SJSA1 (cell line): ENCODE measurements around the gene WNK1. TPM values are rescaled to one million over a fixed set of nuclear protein-coding genes. Genes with fewer than 3 reads are reported as not detected.

Experiments used
- DNase-seq, 2 experiments: peaks; one replicate each; pipeline ENCODE4 v3.0.0-alpha.2; 2015 to 2020; ENCODE audit warnings: low spot score in 2 of 2, low read depth in 1 of 2
- H3K27ac ChIP-seq: fragments of 250-450 bp; sonication (Bioruptor Pico); 2 replicates; pipeline ENCODE4 v1.5.1; 2020; ENCODE audit warnings: mild to moderate bottlenecking, moderate library complexity
- H3K27me3 ChIP-seq: fragments of 250-450 bp; sonication (Bioruptor Pico); replicated peaks from 2 replicates; pipeline ENCODE4 v1.5.1; 2020; ENCODE audit warnings: mild to moderate bottlenecking, moderate library complexity
- H3K36me3 ChIP-seq: fragments of 250-450 bp; sonication (Bioruptor Pico); 2 replicates; pipeline ENCODE4 v1.5.1; 2020; ENCODE audit warnings: mild to moderate bottlenecking
- H3K4me1 ChIP-seq: fragments of 250-450 bp; sonication (Bioruptor Pico); replicated peaks from 2 replicates; pipeline ENCODE4 v1.6.1; 2021; ENCODE audit warnings: mild to moderate bottlenecking
- H3K4me3 ChIP-seq: fragments of 250-450 bp; sonication (Bioruptor Pico); 2 replicates; pipeline ENCODE4 v1.5.1; 2020; ENCODE audit warnings: mild to moderate bottlenecking
- H3K9me3 ChIP-seq: fragments of 250-450 bp; sonication (Bioruptor Pico); replicated peaks from 2 replicates; pipeline ENCODE4 v1.5.1; 2020; ENCODE audit warnings: mild to moderate bottlenecking
- total RNA-seq: library from RNA; depleted of rRNA; stranded (reverse); fragments of >200 nt; shearing (Covaris generic); gene quantifications from 2 replicates; pipeline ENCODE4 v1.2.3, GENCODE V29; 2014; rRNA removed

The WNK1 gene
- total RNA-seq, 1 experiment from 2014 or later, result 55.3 TPM

DNA sequence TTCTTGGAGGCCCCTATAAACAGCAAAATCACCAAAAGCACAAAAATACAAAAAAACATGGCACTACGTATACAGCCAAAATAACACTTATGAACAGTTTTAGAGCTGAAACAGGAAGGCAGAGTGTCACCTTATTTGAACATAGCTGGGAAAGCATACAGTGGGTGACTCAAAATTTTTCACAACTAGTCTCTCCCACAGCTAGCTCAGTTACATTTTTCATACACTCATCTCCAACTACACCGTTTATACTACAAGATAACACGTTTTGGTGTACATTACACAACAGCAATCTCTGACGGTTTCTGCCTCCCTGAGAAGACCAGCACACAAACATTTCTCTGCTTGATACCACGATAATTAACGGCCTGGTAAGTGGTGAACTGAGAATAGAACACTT, 194.3 kb downstream of the WNK1 start:
- Histone ChIP-seq H3K27ac (no peak overlapping the region), H3K9me3 (no peaks in the 10 kb centered on the region), H3K27me3 (no peaks in the 10 kb centered on the region), H3K36me3 (peaks cover 19% of the 10 kb centered on the region), H3K4me3 (no peak overlapping the region), H3K4me1 (peaks cover 12% of the 10 kb centered on the region)
- DNase-seq, result no peak

- peak overlapping the region; percentile 67 for H3K4me3 ChIP-seq
- peaks cover 12% of the 10 kb centered on the region for H3K4me1 ChIP-seq
- no peaks in the 10 kb centered on the region for H3K27me3 ChIP-seq
- H3K27ac ChIP-seq, result no peak overlapping the region; the same call in 1 of the 2 replicates
- DNase-seq, result no peak
- H3K36me3 ChIP-seq, result peaks cover 14% of the 10 kb centered on the region
- H3K9me3 ChIP-seq, result no peaks in the 10 kb centered on the region
These were observed 195.9 kb downstream of the WNK1 start for GRCh38 chr12:948238-948637.

DNA sequence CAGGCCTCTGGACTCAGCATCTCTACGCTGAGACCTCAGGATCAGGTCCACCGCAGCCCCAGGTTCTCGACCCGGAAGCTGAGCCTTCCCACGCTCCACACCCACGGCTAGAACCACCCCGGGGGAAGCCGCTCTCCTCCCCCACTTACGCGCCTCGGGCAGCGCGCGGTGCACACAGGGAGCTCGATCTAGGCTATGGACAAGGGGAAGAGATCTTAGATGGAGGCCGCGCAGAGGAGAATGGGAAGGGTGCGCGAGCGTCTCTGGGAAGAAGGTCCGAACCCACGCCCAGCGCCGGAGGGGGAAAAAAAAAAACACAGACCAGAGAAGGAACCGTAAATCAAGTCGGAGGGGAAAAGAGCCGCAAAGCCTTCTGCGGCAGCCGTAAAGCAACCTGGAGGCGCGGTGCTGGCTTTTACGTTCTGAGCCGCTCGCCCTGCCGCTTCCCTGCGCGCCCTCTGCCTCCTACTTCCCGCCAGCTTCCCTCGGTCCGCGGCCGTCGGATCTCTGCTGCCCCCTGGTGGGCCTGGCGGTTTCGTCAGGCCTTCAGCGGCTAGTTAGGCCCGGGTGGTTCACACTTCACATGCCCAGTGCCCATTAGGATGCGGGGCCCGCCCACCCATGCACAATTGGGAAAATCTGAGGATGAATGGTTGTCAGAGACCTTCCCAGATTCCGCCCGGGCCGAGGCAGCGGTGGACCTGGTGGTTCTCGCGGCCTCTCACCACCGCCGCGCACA, 197.2 kb downstream of the WNK1 start, which contains the start of gene RAD52:
Gene RAD52 (minus strand): TSS at position 242 of the 739 bp plus-strand sequence. CDS start 16,636 bp downstream, outside the sequence.
- Histone ChIP-seq H3K36me3 (peaks cover 9% of the 10 kb centered on the region; the same call in 1 of the 2 replicates), H3K27ac (peak within 1 kb of the TSS; percentile 71), H3K4me1 (peaks cover 17% of the 10 kb centered on the region), H3K4me3 (peak within 1 kb of the TSS; percentile 67), H3K27me3 (no peaks in the 10 kb centered on the region), H3K9me3 (no peaks in the 10 kb centered on the region)
- DNase-seq, result peak; percentile 99 to 100

GRCh38 chr12:951176-951575, 198.8 kb downstream of the WNK1 start:
- H3K27ac ChIP-seq, result no peak overlapping the region
- no peak for DNase-seq
- peaks cover 9% of the 10 kb centered on the region; the same call in 1 of the 2 replicates for H3K36me3 ChIP-seq
- no peaks in the 10 kb centered on the region for H3K27me3 ChIP-seq
- peaks cover 17% of the 10 kb centered on the region for H3K4me1 ChIP-seq
- no peaks in the 10 kb centered on the region for H3K9me3 ChIP-seq
- H3K4me3 ChIP-seq, result no peak overlapping the region

DNA sequence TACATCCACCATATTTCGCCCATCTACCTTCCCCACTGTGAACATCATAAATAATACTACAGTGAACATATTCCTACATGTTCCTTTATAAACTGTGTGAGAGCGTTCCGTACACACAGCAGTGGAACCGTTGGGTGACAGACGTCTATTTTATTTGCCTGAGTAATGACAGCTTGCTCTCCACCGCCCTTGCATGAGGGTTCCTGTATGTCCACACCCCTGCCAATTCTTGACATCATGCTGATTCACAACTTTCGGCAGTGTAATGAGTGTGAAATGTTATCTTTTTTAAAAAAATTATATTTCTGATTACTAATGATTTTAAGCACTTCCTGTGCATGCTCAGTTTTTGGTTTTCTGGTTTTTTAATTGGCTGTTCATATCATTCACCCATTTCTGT, 201.4 kb downstream of the WNK1 start:
- Histone ChIP-seq H3K36me3 (0 out of 2 replicates have a peak, but pooled peaks cover 4% of the 10 kb centered on the region), H3K4me1 (peaks cover 14% of the 10 kb centered on the region), H3K4me3 (no peak overlapping the region), H3K9me3 (no peaks in the 10 kb centered on the region), H3K27me3 (no peaks in the 10 kb centered on the region), H3K27ac (peak overlapping the region; percentile 18; the same call in 1 of the 2 replicates)
- DNase-seq, result no peak

DNA sequence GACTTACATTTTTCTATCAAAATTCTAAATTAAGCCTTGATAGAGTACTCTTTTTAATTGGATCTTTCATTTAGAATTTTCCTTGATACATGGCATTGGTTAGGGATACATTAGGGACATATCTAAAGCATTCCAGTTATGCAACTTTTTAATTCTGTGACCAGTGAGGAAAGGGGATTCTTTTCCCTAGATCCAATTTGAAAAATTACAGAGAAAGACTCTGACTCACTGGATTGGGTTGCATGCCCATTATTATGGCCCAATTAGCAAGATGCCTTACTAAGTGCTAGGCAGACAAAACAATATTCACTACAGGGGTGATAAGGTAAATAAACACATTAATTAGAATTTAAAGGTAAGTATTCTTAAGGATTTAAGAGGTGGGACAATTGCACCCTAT, 202.4 kb downstream of the WNK1 start:
- H3K27ac ChIP-seq, result no peak overlapping the region
- no peak for DNase-seq
- H3K4me1 ChIP-seq, result peaks cover 17% of the 10 kb centered on the region
- H3K9me3 ChIP-seq, result no peaks in the 10 kb centered on the region
- H3K4me3 ChIP-seq, result no peak overlapping the region
- no peaks in the 10 kb centered on the region for H3K27me3 ChIP-seq
- no peaks in the 10 kb centered on the region for H3K36me3 ChIP-seq

DNA sequence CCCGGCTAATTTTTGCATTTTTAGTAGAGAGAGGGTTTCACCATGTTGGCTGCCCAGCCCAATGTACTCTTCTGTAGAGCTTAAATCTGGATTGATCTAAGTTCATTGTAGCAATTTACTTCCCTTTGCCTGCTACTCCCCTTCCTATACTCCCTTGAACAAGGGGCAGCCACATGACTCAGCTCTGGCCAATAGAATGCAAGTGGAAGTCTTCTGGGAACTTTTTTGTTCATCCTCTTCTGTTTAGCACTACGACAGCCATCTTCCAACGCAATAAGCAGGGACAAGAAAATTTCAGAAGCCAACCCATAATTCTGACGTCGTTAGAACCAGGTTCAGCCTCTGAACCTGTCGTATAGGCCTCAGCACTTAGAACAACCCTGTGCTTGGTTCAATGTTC, 203.6 kb downstream of the WNK1 start:
- no peak for DNase-seq
- Histone ChIP-seq H3K27me3 (no peaks in the 10 kb centered on the region), H3K4me1 (peaks cover 13% of the 10 kb centered on the region), H3K36me3 (no peaks in the 10 kb centered on the region), H3K9me3 (no peaks in the 10 kb centered on the region), H3K27ac (no peak overlapping the region), H3K4me3 (no peak overlapping the region)

GRCh38 chr12:958588-959123, 206.3 kb downstream of the WNK1 start:
- Histone ChIP-seq H3K4me1 (peaks cover 13% of the 10 kb centered on the region), H3K36me3 (no peaks in the 10 kb centered on the region), H3K27ac (no peak overlapping the region), H3K27me3 (no peaks in the 10 kb centered on the region), H3K9me3 (no peaks in the 10 kb centered on the region), H3K4me3 (no peak overlapping the region)
- DNase-seq, result no peak

Other genes with a start within 250 kb of the WNK1 start
- gene NINJ2, start 89.1 kb upstream of the WNK1 start, total RNA-seq, result not detected in 2 replicates
- 4.5 and 13.1 TPM in 2 replicates for gene RAD52, start 197.1 kb downstream of the WNK1 start, total RNA-seq
- 19.7 and 27.6 TPM in 2 replicates for gene ERC1, start 238.6 kb downstream of the WNK1 start, total RNA-seq